Renal cortical epithelial cell (primary cell): ENCODE measurements around the gene RTN4RL2. TPM values are rescaled to one million over a fixed set of nuclear protein-coding genes. Genes with fewer than 3 reads are reported as not detected.
"Not testable (repeated sequence)": the region's sequence is repeated elsewhere in the genome, so short reads cannot be mapped to it uniquely, and the experiment has no call there.

Experiments
- DNase-seq: peaks from one replicate; pipeline ENCODE4 v3.0.0-alpha.2; 2011; ENCODE audit warnings: low read depth
- total RNA-seq: library from RNA; depleted of rRNA; stranded (reverse); fragments of >200 nt; gene quantifications from 2 replicates; pipeline ENCODE4 v1.2.3, GENCODE V29; 2014

RTN4RL2 gene
- total RNA-seq, 1 donor from 2014 or later = 0.05 TPM

DNA sequence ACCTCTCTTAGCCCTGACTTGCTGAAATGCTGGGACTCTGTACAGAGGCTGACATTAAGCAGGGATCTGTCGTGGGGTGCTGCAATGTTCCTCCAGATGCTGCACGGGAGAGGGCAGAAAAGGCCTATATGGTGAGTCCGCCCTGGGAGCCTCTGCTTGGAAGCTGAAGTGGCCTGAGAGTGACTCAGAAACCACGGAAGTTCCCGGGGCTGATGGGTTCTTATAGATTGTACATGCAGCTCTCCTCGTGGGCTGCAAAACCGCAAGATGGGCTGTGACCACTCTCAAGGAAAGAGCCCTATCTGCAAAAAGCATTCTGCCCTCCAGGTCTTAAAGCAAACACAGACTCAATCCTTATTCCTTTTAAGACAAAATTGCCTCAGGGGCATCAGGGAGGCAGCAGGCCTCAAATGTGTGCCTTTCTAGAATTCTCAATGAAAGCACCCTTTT lies 27.6 kb upstream of the RTN4RL2 start:
- DNase-seq = peak; percentile 56

DNA sequence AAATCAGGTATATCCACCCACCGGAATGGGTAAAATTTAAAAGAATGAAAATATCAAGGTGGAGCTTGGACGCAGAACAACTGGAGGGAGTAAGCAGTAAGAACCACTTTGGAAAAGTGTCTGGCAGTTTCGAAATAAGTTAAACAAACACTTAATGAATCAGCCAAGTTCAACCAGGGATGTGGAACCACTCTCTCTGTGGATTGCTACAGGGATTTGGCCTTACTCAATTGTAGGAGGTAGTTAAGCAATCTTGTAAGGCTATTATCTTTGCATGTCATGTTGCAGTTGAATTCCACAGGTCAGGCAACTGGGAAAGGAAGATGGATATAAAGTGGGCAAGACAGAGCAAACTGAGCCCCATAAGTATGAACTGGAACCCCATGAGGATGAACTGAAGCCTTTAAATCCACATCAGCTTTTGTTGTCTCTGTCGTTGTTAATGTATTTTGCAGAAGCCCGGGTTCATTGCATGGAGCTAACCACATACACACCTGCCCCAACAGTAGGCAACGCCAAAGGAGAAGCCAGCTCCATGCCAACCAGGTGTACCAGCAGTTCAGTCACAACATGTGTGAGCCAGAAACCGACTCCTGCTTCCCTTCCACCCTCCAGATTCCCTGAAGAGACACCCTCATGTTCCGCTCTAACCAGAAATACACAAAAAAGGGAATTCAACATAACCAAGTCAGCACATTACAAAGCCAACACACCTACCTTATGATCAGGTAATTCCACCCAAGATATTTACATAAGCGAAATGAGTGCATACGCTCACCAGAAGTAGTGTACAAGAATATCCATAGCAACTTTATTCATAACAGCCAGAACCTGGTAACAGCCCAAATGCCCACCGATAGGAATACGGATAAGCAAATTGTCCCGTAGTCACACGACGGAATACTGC lies 25.4 kb upstream of the RTN4RL2 start:
- DNase-seq = peak; percentile 99

GRCh38 chr11:57436031-57436430 lies 24.3 kb upstream of the RTN4RL2 start:
- no peak for DNase-seq

DNA sequence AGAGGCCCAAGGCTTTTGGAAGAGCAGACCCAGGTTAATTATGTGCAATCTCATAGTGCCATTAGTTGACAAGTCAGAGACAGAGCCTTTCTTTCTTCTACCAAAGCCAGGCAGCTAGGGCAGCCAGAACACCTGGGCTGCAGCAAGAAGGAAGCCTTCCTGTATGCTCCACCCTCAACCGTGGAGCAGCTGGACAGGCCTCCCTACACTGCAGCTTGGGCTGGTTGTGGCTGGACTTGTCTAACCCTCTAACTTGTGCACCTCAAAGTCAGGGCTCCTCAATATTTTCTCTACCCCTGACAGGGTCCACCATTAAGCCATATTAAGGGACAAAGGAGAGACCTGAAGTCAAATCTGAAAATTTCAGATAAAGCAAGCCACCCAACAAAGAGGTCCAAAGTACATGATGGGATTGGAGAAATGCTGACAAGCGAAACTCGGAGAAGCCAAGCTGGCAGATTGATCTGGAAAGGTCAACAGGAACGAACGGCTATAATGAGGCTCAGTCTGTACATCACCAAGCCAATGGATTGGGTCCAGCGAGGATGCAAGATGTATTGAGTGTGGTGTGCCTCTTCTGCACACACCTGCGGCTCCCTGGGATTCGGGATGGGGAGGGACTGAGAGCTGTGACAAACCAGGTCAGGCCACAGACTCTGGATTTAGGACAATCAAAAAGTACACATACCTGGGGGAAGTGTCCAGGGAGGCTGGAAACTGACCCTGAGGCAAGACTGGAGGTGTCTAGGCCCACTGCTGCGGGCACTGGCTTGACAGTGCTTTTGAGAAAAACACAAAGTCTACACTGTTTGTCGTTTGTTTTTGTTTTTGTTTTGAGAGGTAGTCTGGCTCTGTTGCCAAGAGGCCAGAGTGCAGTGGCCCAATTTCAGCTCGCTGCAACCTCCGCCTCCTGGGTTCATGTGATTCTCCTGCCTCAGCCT lies 21.7 kb upstream of the RTN4RL2 start:
- DNase-seq = no peak

- DNase-seq = no peak
These were observed 20.5 kb upstream of the RTN4RL2 start for GRCh38 chr11:57439786-57440185.

DNA sequence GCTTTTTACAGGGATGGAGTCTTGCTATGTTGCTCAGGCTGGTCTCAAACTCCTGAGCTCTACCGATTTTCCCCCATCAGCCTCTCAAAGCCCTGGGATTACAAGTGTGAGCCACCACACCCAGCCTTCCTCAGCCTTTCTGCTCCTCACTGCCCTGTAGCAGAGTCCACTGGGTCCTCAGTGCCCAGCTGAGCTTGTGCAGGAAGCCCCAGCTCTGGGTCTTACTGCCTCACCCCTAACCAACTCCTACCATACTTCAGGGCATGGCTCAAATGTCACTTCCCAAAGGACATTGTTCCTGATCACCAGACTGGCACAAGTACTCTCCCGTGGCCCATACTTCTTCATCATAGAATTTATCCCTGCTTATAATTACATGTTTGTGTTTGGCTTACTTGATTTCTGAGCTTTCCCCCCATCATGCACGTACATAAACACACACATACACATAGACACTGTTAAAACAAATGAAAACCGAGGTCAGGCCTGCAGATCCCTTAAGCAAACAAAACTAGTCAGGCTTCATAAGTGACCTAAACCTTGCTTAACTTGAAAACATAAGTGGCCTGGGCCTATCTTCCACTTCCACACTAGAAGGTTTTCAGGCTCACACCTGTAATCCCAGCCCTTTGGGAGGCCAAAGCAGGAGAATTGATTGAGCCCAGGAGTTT lies 19.4 kb upstream of the RTN4RL2 start:
- no peak for DNase-seq

DNA sequence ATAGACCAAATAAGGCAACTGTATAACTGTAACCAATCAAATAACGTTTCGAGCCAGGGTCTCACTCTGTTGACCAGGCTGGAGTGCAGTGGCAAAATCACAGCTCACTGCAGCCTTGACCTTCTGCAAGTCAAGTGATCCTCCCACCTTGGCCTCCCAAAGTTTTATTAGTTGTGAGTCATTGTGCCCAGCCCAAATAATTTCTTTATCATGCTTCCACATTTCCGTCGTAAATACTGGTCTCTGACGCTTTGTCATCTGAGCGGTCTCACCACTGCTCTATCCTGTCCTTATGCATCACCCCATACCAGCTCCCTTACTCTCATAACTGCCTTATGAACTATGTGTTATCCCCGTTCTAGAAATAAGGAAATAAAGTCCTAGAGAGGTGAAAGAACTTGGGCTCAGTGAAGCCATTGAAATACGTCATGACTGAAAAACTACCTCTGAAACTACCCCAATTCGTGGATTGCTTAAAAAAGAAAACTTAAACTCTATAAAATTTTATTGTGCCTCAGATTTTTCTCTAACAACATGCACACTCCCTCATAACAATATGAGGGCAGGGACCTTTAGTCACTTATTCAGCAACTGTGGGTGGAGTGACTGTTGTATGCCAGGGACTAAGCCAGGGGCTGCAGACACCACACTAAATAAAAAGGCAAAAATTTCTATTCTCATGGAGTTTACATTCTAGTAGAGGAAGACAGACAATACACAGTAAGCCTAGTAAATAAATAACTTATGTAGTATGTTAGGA lies 15.8 kb upstream of the RTN4RL2 start:
- DNase-seq = no peak

GRCh38 chr11:57445122-57445394 lies 15.3 kb upstream of the RTN4RL2 start:
- DNase-seq = not testable (repeated sequence)

DNA sequence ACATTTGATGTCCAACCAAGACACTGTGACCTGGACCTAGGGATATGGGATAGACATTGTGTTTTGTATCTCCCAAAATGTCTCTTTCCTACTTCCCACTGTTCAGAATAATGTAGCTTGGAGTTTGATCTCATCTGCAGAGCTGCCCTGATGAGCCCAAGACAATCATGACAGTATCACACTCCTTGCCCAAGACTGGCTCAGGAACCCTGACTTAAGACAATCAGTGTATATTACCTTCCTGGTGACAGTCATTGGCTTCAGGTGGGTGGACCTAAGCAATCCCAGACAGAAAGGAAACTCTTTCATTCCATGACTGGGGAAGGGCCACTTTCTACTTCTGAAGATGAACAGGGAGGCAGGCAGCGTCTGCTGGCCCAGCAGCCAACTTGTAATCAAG lies 14.3 kb upstream of the RTN4RL2 start:
- no peak for DNase-seq

DNA sequence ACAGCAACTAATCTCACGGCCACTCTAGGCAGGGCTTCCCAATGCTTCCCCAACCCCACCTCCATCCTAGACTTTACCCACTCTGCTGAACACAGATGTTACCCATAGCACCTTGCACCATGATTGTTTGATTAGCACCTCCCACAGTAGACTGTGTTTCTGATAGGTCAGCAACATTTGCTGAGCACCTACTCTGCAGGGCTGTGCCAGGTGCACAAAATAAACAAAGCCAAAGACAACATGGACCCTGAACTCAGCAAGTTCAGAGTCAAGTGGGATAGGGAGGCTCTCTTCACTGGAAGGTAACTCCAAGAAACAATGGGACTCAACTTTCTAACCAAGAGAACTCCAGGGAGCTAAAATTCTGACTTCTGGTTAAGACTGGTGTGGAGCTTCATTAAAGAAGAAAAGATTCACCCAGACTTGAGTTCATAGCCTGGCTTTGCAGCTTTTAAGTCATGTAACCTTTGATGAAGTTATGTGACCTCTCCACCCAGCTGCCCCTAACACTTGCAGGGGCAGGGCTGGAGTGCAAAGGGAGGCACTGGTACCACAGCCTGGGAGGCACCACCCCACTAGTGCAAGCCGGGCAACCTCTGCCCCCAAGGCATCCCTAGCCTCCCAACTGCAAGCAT lies 6.7 kb upstream of the RTN4RL2 start:
- DNase-seq = no peak

- DNase-seq = peak; percentile 64
These were observed 3.2 kb upstream of the RTN4RL2 start for GRCh38 chr11:57456960-57457642.

GRCh38 chr11:57457643-57458023 lies 2.7 kb upstream of the RTN4RL2 start:
- no peak for DNase-seq

DNA sequence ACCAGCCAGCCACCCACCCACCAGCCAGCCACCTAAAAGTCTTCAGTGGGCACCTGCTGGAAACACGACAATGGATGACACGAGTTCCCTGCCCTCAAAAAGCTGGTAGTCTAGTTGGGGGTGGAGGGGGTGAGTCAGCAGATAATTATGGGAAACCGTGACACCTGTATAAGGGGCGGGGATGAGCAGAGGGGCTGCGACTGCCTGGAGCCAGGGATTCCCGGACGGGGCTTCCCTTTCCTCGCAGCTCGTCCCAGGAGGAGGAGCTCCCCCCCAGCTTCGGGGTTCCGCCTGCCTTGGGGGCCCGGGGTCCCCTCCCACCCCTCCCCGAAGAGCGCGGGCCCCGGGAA lies 2.3 kb upstream of the RTN4RL2 start:
- no peak for DNase-seq

GRCh38 chr11:57458410-57459163 lies 1.7 kb upstream of the RTN4RL2 start:
- no peak for DNase-seq

- no peak for DNase-seq
These were observed 935 bp upstream of the RTN4RL2 start for GRCh38 chr11:57459164-57460021.

DNA sequence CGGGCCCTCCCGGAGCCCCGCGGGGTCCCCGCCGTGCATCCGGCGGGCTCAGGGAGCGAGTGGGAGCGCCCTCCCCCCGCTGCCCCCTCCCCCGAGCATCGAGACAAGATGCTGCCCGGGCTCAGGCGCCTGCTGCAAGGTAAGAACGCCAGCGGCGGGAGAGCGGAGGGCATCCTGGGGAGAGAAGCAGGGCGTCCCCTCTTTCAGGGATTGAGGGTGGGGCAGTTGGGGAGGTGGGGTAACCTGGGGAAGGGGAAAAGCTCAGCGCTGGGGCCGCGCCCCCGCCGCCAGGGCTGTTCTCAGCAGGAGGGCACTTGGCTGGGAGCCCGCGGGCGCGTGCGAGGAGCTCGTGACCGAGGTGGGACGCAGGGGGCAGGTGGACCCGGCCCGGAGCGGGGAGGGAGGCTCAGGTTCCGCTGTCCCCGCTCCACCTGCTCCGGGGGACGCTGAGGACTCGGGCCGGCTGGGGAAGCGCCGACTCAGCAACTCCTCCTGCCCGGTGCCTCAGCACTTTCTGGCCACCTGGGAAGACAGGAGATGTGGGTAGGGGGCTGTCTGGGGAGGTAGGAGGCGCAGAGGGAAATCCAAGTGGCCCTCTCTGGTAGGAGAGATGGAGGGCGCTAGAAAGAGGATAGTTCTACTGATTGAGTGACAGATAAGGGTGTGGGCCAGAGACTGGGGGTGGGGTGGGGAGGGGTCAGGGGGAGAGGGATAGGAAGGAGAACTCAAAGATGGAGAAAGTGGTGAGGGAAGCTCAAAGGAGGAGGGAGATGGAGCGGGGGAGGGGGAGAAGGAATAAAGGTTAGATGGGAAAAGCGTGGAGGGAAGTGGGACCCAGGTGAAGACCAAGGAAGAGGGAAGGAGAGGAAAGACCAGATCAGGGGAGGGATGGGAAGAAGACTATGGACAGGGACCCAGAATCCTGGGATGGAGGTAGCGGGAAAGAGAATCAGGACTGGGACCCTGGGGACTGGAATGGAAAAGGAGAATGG lies 726 bp downstream of the RTN4RL2 start:
- DNase-seq = no peak

DNA sequence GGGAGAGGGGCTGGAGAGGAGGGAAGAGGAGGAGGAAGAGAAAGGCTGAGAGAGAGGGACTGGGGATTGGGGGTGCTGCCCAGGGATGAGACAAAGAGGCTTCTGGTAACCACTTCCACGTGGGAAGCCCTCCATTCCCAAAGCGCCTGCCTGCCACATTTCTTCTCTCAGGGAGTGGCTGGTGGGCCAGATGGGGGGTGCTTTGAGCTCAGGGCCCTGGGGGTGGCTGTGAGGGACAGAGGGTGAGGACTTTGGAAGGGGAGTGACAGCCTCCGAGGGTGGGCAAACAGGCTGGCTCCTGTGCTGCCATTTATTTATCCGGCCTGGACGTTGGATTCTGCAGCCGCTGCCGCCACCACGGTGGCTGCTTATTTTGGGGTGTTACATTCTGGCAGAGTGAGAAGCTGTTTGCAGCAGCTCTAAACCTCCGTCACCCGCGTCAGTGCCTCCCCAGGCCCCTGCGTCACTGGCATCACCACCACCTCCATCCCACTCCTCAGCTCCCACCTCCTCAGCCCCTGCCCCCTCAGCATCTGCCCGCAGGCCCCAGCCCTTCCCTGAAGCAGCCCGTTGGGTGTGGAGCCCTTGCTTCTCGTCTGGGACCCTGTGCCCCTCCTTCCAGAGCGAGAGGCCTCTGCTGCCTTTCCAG lies 1.6 kb downstream of the RTN4RL2 start:
- no peak for DNase-seq
